Measurements from ENCODE around the gene PIKFYVE.
"Not testable (repeated sequence)": the region's sequence is repeated elsewhere in the genome, so short reads cannot be mapped to it uniquely, and the experiment has no call there.

PIKFYVE gene

GRCh38 chr2:208265801-208266552, at the start of gene PIKFYVE (continued):
- no peak for TF ChIP-seq GLI4 (tag by site-specific recombination; IDR thresholded peaks at IDR 0.05)
- peak; percentile 79 for TF ChIP-seq PRDM10 (tag by site-specific recombination; IDR thresholded peaks at IDR 0.05)
- TF ChIP-seq KLF17 (tag by site-specific recombination; IDR thresholded peaks at IDR 0.05), result 0 out of 2 replicates have a peak, but pooled peaks have one; percentile 17
- peak; percentile 90 for TF ChIP-seq ZXDB (tag by site-specific recombination; IDR thresholded peaks at IDR 0.05)
- TF ChIP-seq ZNF2 (tag by site-specific recombination; IDR thresholded peaks at IDR 0.05), result 0 out of 2 replicates have a peak, but pooled peaks have one; percentile 12
- TF ChIP-seq PRDM1 (tag by site-specific recombination; IDR thresholded peaks at IDR 0.05), result peak; percentile 52
- TF ChIP-seq BCL11B (tag by site-specific recombination; IDR thresholded peaks at IDR 0.05; ENCODE audit: low read depth), result 0 out of 2 replicates have a peak, but pooled peaks have one; percentile 28
- TF ChIP-seq ZSCAN30 (tag by site-specific recombination; IDR thresholded peaks at IDR 0.05), result 0 out of 2 replicates have a peak, but pooled peaks have one; percentile 2
- TF ChIP-seq ZNF501 (tag by site-specific recombination; IDR thresholded peaks at IDR 0.05), result no peak; the same call in none of the 2 replicates
- TF ChIP-seq PATZ1 (tag by site-specific recombination; IDR thresholded peaks at IDR 0.05), result peak; percentile 98

- H3K4me3 ChIP-seq (ENCODE audit: low read depth, low read length); H3K27ac ChIP-seq (ENCODE audit: extremely low read depth, low read depth, low read length); H3K4me1 ChIP-seq (ENCODE audit: control insufficient read depth, insufficient read depth, low read length); POLR2A ChIA-PET; H3K9me3 ChIP-seq (ENCODE audit: control insufficient read depth, insufficient read depth, low read depth, low read length); H3K36me3 ChIP-seq (ENCODE audit: control insufficient read depth in 2 of 2, insufficient read depth in 1 of 2, low read length in 2 of 2): not testable (repeated sequence)
- CTCF ChIA-PET, result interaction anchor here (0.6 kb wide), 1 partner anchor 33 kb away, joined by 4 read pairs; the partner anchor contains the start of gene IDH1
Observed at GRCh38 chr2:208221873-208222272, 44.2 kb upstream of the PIKFYVE start.

- Histone ChIP-seq H3K36me3 (ENCODE audit: control insufficient read depth in 2 of 2, insufficient read depth in 1 of 2, low read length in 2 of 2) (no peaks in the 10 kb centered on the region), H3K4me1 (ENCODE audit: control insufficient read depth, insufficient read depth, low read length) (no peaks in the 10 kb centered on the region), H3K9me3 (ENCODE audit: control insufficient read depth, insufficient read depth, low read depth, low read length) (no peaks in the 10 kb centered on the region), H3K27ac (ENCODE audit: extremely low read depth, low read depth, low read length) (no peak overlapping the region), H3K4me3 (ENCODE audit: low read depth, low read length) (no peak overlapping the region)
- ChIA-PET POLR2A (no interaction called here), CTCF (interaction anchor here (0.6 kb wide), 2 partner anchors 32 to 46 kb away, joined by 3 to 4 read pairs; partner anchors contain the start of gene IDH1)
- TF ChIP-seq GLIS1 (tag by site-specific recombination; IDR thresholded peaks at IDR 0.05), result 0 out of 2 replicates have a peak, but pooled peaks have one; percentile 12
- no peak for TF ChIP-seq ZNF837 (tag by site-specific recombination; IDR thresholded peaks at IDR 0.05)
- no peak for TF ChIP-seq KLF9 (tag by site-specific recombination; IDR thresholded peaks at IDR 0.05; ENCODE audit: low read depth)
- no peak for TF ChIP-seq ZNF623 (tag by site-specific recombination; IDR thresholded peaks at IDR 0.05)
- TF ChIP-seq ZNF629 (tag by site-specific recombination; IDR thresholded peaks at IDR 0.05), result peak; percentile 42; the same call in 1 of the 2 replicates
- TF ChIP-seq ZNF184 (tag by site-specific recombination; IDR thresholded peaks at IDR 0.05), result no peak
- no peak for TF ChIP-seq FEZF1 (tag by site-specific recombination; IDR thresholded peaks at IDR 0.05)
- TF ChIP-seq KLF17 (tag by site-specific recombination; IDR thresholded peaks at IDR 0.05), result 0 out of 2 replicates have a peak, but pooled peaks have one; percentile 42
- TF ChIP-seq ZNF600 (tag by site-specific recombination; IDR thresholded peaks at IDR 0.05), result 0 out of 2 replicates have a peak, but pooled peaks have one; percentile 58
- no peak for TF ChIP-seq BCL6B (tag by site-specific recombination; IDR thresholded peaks at IDR 0.05)
- 0 out of 2 replicates have a peak, but pooled peaks have one; percentile 26 for TF ChIP-seq ZBTB17 (tag by site-specific recombination; IDR thresholded peaks at IDR 0.05)
- no peak for TF ChIP-seq ZNF645 (tag by site-specific recombination; IDR thresholded peaks at IDR 0.05)
- TF ChIP-seq HOXA7 (CRISPR knock-in tag; IDR thresholded peaks at IDR 0.05; ENCODE audit: borderline replicate concordance), result no peak
Observed at GRCh38 chr2:208222351-208222750, 43.7 kb upstream of the PIKFYVE start.
